HG02885 (cell line): Measurements from ENCODE around the gene STAT3.
"Not testable (repeated sequence)": the region's sequence is repeated elsewhere in the genome, so short reads cannot be mapped to it uniquely, and the experiment has no call there.

Experiments used
- ATAC-seq: cut with Tn5 transposase; IDR thresholded peaks from one replicate; pipeline ENCODE4 v1.9.1; 2021; ENCODE audit warnings: mild to moderate bottlenecking; ENCODE audit not compliant: unreplicated experiment, poor library complexity

STAT3 gene

GRCh38 chr17:42270596-42270995, 117.6 kb downstream of the STAT3 start:
- no peak for ATAC-seq

GRCh38 chr17:42270170-42270535, 118.1 kb downstream of the STAT3 start:
- ATAC-seq = no peak

GRCh38 chr17:42268236-42268635, 120.0 kb downstream of the STAT3 start:
- no peak for ATAC-seq

GRCh38 chr17:42266918-42267766, 121.1 kb downstream of the STAT3 start:
- no peak for ATAC-seq

GRCh38 chr17:42266462-42266861, 121.8 kb downstream of the STAT3 start:
- no peak for ATAC-seq

- ATAC-seq = not testable (repeated sequence)
Observed at GRCh38 chr17:42264366-42264765, 123.9 kb downstream of the STAT3 start.
